Right lobe of liver (tissue), 4 donors: Measurements from ENCODE around the gene APBB1IP.

Experiments
- CTCF ChIP-seq, 4 donors: fragments of 200-600 bp in 3 of 4; fragments of 450-650 bp in 1 of 4; IDR thresholded peaks; one replicate each; pipeline versions ENCODE4 v1.5.1 to v1.8.0; 2016 to 2022; ENCODE audit warnings: antibody characterized with exemption in 4 of 4, mild to moderate bottlenecking in 2 of 4
- POLR2A ChIP-seq: fragments of 450-650 bp; IDR thresholded peaks from one replicate; pipeline ENCODE4 v1.6.1; 2017; ENCODE audit warnings: antibody characterized with exemption, mild to moderate bottlenecking
- donor health status: DM: no; HTN: no; CAD: no.
- donor health status: DM: no; HTN: no; CAD: no.
- donor health status: DM: no; HTN: yes; CAD: no.

- TF ChIP-seq CTCF (IDR thresholded peaks at IDR 0.05): no peak
- TF ChIP-seq POLR2A: no peak
Measured at GRCh38 chr10:26460736-26461135, 22.6 kb downstream of the APBB1IP start.
